Measurements from ENCODE around the gene ZCCHC9.
"Not testable (repeated sequence)": the region's sequence is repeated elsewhere in the genome, so short reads cannot be mapped to it uniquely, and the experiment has no call there.

The ZCCHC9 gene

GRCh38 chr5:81301271-81302015 is at the start of gene ZCCHC9:
Gene ZCCHC9, plus strand, starts transcription at chr5:81301587. Its CDS starts 3,171 bp downstream, at chr5:81304758.
- DNase-seq (ENCODE audit: low read depth) = peak; percentile 94

- no peak for DNase-seq (ENCODE audit: low read depth)
Measured at GRCh38 chr5:81251922-81252321, 49.5 kb upstream of the ZCCHC9 start.

- DNase-seq (ENCODE audit: low read depth) = no peak
Measured at GRCh38 chr5:81252904-81253303, 48.5 kb upstream of the ZCCHC9 start.

GRCh38 chr5:81253875-81254274 is 47.5 kb upstream of the ZCCHC9 start:
- no peak for DNase-seq (ENCODE audit: low read depth)

- no peak for DNase-seq (ENCODE audit: low read depth)
Measured at GRCh38 chr5:81254886-81255559, 46.4 kb upstream of the ZCCHC9 start.

- no peak for DNase-seq (ENCODE audit: low read depth)
Measured at GRCh38 chr5:81256766-81257165, 44.6 kb upstream of the ZCCHC9 start.

GRCh38 chr5:81262796-81263195 is 38.6 kb upstream of the ZCCHC9 start:
- not testable (repeated sequence) for DNase-seq (ENCODE audit: low read depth)

- DNase-seq (ENCODE audit: low read depth) = no peak
Measured at GRCh38 chr5:81265101-81265500, 36.3 kb upstream of the ZCCHC9 start.

GRCh38 chr5:81268521-81269196 is 32.7 kb upstream of the ZCCHC9 start:
- DNase-seq (ENCODE audit: low read depth) = peak; percentile 66

GRCh38 chr5:81269751-81270393 is 31.5 kb upstream of the ZCCHC9 start:
- no peak for DNase-seq (ENCODE audit: low read depth)

GRCh38 chr5:81270394-81271027 is 30.9 kb upstream of the ZCCHC9 start:
- not testable (repeated sequence) for DNase-seq (ENCODE audit: low read depth)

GRCh38 chr5:81283976-81284375 is 17.4 kb upstream of the ZCCHC9 start:
- DNase-seq (ENCODE audit: low read depth) = no peak

- DNase-seq (ENCODE audit: low read depth) = no peak
Measured at GRCh38 chr5:81286059-81286617, 15.2 kb upstream of the ZCCHC9 start.

GRCh38 chr5:81288021-81288433 is 13.4 kb upstream of the ZCCHC9 start:
- DNase-seq (ENCODE audit: low read depth) = no peak

GRCh38 chr5:81290146-81290545 is 11.2 kb upstream of the ZCCHC9 start:
- DNase-seq (ENCODE audit: low read depth) = peak; percentile 69

GRCh38 chr5:81292130-81292529 is 9.3 kb upstream of the ZCCHC9 start:
- DNase-seq (ENCODE audit: low read depth) = no peak

GRCh38 chr5:81294021-81294420 is 7.4 kb upstream of the ZCCHC9 start:
- not testable (repeated sequence) for DNase-seq (ENCODE audit: low read depth)

- no peak for DNase-seq (ENCODE audit: low read depth)
Measured at GRCh38 chr5:81297531-81297930, 3.9 kb upstream of the ZCCHC9 start.

GRCh38 chr5:81300921-81301270 is 491 bp upstream of the ZCCHC9 start:
- no peak for DNase-seq (ENCODE audit: low read depth)

GRCh38 chr5:81302596-81302995 is 1.2 kb downstream of the ZCCHC9 start:
- DNase-seq (ENCODE audit: low read depth) = no peak

GRCh38 chr5:81303563-81303962 is 2.2 kb downstream of the ZCCHC9 start:
- DNase-seq (ENCODE audit: low read depth) = peak; percentile 74

GRCh38 chr5:81305785-81306184 is 4.4 kb downstream of the ZCCHC9 start:
- DNase-seq (ENCODE audit: low read depth) = no peak
